ENCODE data around the gene MAN1A1. TPM values are rescaled to one million over a fixed set of nuclear protein-coding genes. Genes with fewer than 3 reads are reported as not detected.

Gene MAN1A1
- total RNA-seq, 1 donor from 2014 or later = 43.6 TPM

DNA sequence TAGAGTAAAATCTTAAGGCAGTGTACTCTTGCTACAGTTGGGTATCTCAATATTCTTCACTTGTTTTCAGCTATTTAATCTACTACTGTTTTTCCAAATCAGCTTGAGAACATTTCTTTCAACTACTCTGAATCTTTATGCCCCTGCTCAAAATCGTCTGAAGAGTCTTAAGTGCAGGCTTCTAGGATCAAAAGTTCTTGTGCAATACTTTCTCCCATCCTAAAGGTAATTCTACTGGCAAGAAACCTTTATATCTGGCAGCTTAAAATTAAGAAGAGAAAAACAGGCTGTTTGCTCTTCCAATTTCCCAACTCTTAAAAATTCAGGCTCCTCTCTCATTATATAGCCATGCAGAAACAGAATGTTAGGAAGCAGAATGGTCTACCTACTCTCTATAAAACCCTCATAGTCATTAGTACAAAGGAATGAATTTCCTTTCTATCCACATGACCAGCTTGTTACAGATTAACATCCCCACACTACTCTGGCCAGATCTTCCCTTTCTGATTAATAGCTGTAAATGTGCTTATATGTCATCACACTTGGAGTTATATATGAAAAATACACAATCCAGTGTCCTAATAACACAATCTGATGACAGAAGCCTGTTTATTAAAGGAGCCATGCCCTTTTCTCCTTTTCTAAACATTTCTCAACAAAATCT, 148.9 kb downstream of the MAN1A1 start:
- DNase-seq (ENCODE audit: low read depth in 2 of 2) = no peak

DNA sequence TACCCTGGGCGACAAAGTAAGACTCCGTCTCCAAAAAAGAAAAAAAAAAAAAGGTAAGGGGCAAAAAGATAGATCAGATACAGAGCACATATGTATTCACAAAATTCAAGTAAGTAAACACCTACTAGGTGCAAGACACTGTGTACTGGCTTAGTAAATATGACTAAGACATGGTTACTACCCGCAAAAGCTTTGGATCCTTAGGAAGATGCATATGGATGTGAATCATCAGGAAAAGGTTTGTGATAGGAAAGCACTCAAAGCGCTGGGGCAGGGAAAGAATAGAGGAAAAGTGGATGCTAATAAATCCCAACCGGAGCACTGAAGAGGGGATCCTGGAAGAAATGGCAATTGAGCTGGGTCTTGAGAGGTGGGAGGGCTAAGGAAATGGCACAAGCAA, 152.3 kb downstream of the MAN1A1 start:
- DNase-seq (ENCODE audit: low read depth in 2 of 2) = peak in 1 of 2 donors; percentile 8

DNA sequence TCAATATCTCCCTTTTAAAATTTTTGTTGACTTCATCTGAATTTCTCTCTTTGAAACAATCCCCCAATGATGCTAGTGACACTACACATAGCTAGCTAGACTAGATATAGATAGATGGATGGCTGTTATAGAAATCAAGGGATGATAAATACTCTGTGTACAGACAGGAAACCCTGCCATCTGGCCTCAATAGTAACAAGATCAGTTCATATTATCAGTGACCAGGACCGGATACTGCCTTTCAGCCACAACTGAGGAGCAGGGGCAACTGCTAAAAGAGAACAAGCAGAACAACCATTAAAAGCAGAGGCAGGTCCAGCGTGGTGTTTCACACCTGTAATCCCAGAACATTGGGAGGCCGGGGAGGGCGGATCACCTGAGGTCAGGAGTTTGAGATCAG, 152.8 kb downstream of the MAN1A1 start:
- DNase-seq (ENCODE audit: low read depth in 2 of 2) = peak in 1 of 2 donors; percentile 17

DNA sequence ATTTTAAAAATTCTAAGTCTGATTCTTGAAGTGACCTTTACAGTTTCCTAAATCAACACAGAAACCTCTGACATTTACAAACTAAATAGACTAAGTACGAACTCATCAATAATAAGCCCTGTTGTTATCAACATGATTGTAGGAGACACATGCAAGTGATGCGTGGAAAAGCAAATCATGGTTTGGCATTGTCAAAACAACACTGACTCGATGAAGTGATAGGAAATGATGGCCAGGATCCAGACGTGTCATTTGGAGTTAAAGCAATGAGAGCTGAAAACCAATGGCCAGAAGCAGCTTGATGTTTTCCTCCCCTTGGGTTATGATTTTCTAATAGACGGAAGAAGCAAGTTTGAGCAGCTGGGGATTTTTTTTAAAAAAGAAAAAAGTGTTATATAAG, 153.7 kb downstream of the MAN1A1 start:
- no peak for DNase-seq (ENCODE audit: low read depth in 2 of 2)

DNA sequence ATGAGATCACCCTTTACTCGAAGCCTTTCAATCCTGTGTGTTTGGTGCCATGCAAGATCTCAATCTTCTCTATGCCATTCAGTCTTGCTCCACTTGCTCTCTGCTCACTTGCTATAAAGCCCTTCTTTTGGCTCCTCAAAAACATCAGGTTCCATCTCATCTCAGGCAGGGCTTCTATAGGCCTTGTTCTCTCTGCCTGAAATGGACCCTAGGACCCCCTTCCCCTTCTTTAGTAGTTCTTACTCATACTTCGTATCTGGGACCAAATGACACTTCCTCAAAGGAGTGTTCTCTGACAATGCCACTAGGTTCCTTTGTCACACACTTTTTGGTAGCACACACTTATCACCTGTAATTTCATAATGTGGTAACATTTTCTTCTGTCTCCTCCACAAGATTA, 154.4 kb downstream of the MAN1A1 start:
- DNase-seq (ENCODE audit: low read depth in 2 of 2) = no peak

DNA sequence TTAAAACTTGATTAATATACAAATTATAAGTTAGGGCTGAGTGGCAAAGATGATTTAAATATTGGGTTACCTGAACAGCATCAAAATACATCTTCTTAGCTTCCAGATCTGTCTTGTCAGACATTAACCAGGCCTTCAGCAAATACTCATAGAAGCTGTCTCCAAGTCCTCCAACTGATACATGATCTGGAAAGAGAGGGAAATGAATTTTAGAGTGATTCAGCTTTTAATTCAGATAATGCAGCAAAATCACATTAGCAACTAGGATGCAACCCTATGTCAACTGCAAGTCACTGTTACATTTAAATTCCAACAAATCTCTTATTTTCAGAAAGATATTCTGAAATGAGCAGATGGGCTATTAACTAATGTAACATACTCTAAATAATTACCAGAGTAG, 155.9 kb downstream of the MAN1A1 start:
- DNase-seq (ENCODE audit: low read depth in 2 of 2) = no peak

DNA sequence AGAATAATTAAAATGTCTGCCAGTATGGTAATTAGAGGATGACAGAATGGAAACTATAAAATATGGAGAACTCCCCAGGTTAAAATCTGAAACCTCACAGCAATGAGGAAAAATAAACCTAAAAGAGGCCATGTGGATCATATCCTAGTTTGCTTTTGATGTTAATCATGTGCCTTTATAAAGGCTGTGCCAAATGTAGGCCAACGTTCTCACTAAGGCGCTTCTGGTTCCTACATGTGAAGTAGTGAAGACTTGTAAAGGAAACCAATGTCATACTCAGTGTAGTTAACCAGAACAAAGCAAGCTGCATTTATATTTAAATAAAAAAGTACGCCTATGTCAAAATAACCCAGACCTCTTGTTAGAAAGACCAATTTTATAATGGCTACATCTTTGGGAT, 157.4 kb downstream of the MAN1A1 start:
- DNase-seq (ENCODE audit: low read depth in 2 of 2) = no peak

DNA sequence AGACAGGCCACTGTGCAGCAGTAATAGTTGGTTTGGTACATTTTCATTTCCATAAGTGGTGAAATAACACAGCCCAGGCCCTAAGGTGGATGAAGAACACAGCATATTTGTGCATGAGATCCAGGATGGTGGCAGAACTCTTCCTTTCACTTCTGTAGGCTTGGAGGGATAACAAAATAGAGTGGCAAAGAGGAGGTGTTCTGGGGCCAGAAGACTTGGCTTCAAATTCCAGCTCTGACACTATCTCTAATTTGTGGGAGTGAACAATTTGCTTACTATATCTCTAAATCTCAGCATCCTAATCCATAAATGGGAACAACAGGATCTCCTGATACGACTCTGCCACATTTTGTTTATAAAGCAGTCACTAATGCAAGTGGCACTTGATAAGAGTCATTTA, 159.4 kb downstream of the MAN1A1 start:
- no peak for DNase-seq (ENCODE audit: low read depth in 2 of 2)

DNA sequence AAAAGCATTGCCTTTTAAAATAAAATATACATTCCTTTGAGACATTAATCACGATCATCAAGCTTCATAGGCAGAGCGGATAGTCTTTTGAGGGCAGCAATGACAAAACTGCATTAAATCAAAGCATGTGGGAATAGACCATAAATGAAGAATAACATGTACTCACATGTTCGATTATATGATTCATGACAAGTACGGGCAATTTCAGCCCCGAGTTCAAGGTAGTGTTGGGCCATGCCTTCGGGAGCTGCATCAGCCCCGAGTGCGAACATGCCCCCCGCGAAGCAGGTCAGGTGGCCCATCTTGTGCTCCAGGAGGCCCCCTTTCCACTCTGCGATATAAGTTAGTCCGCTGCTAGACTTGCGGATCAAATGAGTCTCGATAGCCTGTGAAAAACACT, 160.1 kb downstream of the MAN1A1 start:
- no peak for DNase-seq (ENCODE audit: low read depth in 2 of 2)

DNA sequence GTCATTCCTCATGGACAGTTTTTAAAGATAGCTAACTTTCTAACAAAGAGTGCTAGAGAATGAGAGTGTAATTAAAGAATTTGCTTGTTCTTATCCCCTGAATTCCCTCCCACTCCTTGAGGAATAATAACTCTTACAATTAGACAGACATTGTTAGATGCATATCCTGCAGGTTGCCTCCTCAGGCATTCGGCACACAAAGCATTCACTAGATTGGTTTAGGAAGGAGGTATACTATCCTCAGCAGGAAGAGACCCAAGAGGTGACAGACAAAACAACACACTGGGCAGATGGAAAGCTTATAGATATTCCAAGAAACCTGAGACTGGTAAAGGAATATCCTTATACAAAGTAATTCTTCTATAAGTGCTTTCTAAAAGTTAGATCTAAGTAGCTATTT, 162.0 kb downstream of the MAN1A1 start:
- DNase-seq (ENCODE audit: low read depth in 2 of 2) = peak in 1 of 2 donors; percentile 11

DNA sequence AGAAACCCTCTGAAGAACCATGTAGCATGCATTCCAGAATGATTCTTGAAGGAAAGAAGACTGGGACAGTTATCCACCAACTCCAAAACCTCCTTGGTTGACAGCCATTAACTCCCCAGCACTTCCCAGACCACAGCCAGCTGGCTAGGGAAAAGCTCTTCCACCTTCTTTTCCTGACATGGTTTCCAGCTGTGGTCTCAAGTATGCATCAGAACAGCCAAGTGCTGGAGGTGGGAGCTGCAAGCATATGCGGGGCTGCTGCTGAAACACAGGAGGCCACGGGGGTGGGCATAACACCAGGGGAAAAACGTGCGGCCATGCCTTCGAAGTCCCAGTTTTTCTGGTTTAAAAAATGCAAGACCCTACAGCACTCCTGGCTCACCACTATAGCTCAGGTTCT, 163.1 kb downstream of the MAN1A1 start:
- DNase-seq (ENCODE audit: low read depth in 2 of 2) = no peak

DNA sequence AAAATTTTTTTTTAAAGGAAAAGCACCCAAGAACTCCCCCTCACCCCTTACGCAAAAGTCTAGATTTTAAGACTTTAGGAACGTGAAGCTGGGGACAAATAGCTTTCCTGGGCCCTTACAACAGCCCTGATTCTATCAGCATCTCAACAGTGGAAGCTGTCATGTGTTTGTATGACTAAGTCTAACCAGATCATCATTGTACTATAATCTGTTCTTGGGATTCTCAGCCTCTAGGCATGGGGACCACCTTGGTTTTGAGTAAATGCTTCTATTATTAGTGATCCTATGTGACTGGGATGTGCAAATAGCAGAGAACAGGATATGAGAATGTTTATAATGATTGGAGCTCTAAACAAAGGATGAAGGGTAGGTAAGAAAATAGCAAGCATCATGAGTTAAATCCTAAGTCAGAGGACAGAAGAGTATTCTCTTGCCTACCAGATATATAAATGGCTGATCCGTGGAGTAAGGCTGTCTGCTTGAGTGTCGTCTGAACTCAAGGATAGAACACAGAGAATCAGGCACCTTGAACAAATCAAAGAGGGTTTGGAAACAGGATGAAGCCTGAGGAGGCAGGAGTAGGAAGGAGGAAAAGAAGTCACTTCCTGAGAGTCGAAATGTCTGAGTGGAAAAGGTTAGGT, 165.4 kb downstream of the MAN1A1 start:
- no peak for DNase-seq (ENCODE audit: low read depth in 2 of 2)

DNA sequence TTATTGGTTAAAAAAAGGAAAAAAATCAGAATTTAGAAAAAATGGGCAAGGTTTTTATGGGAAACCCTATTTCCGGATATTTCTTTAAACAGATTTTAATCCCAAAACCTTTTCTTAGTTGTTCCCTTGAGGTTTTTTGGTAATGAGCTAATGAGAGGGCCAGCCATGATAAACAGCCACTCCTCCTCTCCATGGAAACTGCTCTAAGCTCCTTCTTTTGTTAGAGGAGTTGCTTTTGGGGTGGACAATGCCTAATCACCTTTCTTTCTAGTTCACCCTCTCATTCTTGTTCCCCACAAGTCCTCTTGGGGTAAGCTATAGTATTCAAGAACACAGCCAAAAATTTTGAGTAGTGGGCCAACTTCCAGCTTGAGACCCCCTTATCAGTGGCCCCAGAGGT, 166.1 kb downstream of the MAN1A1 start:
- no peak for DNase-seq (ENCODE audit: low read depth in 2 of 2)

DNA sequence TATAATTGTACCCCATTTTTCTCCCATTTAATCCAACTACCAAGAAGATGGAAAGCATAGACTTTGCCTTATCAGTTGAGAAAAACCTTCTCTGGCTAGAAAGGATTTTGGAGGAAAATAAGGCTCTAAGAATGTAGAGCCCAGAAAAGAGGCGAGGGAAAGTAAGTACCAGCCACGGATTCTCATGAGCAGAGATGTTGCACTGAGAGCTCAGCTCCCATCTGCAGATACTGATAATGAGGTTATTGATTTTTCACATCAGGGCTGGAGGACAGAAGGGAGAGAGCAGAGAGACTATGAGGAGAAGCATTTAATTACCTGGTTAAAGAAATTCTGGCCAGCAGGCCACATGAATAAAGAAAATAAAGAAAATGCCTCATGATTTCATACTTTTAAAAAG, 166.7 kb downstream of the MAN1A1 start:
- no peak for DNase-seq (ENCODE audit: low read depth in 2 of 2)

DNA sequence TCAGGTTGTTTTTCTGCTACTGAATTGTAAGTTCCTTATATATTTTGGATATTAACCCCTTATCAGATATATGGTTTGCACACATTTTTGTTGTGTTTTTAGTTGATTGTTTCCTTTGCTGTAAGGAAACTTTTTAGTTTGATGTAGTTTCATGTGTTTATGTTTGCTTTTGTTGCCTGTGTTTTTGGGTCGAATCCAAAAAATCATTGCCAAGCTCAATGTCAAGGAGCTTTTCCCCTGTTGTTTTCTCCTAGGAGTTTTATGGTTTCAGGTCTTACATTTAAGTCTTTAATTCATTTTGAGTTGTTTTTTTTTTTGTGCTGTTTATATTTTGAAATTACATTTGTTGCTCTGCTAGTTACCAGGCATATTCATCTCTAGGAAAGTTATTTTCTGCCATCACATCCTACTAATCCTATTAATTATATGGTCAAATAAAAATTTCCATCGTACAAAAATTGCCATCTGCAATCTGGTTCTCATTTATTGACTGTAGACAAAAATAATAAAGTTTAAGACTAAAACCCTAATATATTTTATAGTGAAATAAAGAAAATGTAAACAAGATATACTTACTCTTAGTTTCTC, 167.3 kb downstream of the MAN1A1 start:
- DNase-seq (ENCODE audit: low read depth in 2 of 2) = no peak

DNA sequence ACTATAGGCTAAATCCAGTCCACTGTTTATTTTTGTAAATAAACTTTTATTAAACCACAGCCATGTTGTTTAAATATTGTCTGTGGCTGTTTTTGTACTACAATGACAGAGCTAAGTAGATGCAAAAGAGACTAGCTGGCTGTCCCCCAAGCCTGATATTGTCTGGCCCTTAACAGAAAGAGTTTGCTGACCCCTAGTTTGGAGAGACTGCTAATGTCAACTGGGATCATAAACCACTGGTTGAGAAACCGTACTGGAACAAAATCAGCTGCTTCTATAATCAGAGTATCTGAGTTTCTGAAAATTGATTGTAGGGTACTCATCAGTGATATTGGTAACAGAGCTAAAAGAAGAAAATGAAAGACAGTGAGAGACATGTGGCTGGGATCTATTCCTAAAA, 168.5 kb downstream of the MAN1A1 start:
- no peak for DNase-seq (ENCODE audit: low read depth in 2 of 2)

DNA sequence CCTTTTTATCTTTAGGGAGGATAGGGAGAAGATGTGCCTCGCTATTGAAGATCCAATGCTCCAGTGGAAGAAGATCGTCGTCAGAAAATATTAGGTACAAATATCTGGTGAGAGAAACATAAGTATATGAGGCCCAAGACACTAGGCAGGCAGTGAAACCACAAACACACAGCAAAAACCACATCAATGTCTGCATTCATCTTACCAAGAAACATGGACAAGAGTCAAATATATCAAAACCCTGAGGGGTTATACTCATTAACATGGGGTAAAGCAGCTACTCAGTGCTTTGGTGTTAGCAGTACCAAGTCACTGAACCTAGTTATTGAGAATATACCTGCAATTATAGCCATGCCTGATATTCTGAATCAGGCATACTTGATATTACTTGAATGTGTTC, 169.7 kb downstream of the MAN1A1 start:
- DNase-seq (ENCODE audit: low read depth in 2 of 2) = no peak

DNA sequence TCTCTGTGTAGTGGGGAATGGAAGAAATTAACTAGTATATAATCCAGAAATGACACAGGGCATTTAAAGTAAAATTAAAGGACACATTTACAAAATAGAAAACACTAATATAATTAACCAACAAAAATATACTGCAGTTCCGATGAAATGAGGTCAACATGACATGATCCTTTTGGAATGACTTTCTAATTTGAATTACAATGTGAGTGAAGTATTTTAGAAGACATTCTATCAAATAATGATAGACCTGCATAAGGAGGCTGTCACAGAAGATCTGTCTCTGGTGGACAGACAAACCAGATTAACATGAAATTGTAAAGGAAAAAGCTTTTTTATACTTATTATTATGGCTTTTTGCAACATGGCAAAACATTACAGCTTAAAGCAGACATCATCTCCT, 170.5 kb downstream of the MAN1A1 start:
- DNase-seq (ENCODE audit: low read depth in 2 of 2) = no peak

DNA sequence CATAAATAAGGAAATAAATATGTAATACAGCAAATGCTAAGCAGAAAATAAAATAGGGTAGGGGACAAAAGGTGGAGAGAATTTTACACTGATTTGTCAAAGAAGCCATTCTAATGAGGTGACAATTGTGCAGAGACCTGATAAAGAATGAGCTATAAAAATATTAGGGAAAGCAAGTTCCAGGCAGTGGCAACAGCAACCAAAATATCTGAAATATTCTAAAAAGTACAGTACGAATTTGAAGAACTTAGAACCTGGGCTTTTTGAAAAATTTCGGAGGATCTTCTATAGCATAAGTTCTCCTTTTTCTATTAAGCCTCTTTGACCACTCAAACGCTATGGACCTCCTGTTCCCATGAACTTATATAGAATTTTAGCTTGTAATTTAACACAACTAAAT, 173.1 kb downstream of the MAN1A1 start:
- no peak for DNase-seq (ENCODE audit: low read depth in 2 of 2)

DNA sequence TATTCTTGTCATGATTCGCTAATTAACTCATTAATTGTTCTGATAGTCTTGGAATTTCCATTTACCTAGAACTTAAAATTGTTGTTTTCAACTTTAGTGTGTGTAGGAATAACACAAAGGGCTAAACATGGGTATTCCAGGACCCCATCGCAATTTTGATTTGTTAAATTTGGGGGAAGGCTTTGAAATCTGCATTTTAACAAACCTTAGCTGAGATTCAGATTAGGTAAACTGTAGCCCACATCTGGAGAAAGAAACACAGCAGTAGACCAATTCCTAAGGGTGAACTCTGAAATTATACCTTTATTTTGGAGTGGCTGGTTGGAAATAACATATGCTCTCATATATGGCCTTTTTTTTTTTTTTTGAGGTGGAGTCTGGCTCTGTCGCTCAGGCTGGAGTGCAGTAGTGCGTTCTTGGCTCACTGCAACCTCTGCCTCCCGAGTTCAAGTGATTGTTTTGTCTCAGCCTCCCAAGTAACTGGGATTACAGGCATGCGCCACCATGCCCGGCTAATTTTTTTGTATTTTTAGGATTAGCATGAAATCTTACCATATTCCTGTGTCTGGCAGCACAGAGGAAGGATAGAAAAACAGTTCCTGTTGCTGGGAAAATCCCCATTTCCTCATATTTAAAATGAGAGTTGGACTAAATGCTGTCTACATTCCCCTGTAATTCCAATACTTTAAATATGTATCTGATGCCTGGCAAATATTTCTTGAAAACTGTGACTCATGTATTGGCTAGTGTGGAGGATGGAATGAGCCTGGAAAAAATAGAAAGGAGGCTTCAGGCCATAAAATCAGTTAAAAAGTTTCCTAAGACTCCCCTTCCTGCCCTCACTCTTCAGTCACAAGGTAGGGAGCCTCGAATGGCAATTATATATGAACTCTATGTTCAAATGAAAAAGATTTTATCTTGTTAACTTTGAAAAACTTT, 174.4 kb downstream of the MAN1A1 start:
- peak in 1 of 2 donors; percentile 44 for DNase-seq (ENCODE audit: low read depth in 2 of 2)

DNA sequence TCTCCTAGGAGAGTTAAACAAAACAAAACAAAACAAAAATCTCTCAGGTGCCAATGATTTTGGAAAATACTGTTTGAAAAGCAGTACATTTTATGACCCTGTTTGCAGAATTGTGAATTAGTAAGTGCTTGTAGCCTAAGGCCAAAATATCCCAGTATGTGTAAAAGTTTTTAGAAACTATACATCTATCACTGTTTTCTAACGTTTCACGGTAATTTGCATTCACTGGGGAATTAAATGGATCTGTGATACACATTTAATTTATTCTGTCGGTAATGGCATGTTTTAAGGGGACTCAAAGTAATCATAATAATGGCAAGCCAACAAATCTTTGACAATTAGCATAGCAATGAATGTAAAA, 175.5 kb downstream of the MAN1A1 start:
- no peak for DNase-seq (ENCODE audit: low read depth in 2 of 2)
